ENCODE results near the gene ALG11. TPM values are rescaled to one million over a fixed set of nuclear protein-coding genes. Genes with fewer than 3 reads are reported as not detected.

ALG11 gene, protein sequence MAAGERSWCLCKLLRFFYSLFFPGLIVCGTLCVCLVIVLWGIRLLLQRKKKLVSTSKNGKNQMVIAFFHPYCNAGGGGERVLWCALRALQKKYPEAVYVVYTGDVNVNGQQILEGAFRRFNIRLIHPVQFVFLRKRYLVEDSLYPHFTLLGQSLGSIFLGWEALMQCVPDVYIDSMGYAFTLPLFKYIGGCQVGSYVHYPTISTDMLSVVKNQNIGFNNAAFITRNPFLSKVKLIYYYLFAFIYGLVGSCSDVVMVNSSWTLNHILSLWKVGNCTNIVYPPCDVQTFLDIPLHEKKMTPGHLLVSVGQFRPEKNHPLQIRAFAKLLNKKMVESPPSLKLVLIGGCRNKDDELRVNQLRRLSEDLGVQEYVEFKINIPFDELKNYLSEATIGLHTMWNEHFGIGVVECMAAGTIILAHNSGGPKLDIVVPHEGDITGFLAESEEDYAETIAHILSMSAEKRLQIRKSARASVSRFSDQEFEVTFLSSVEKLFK
- total RNA-seq (2021) (30.6 and 30.9 TPM in 2 replicates), Bru-seq, nascent RNA (percentile 87 among the genes with signal in this experiment), BruChase-seq, experiment 1, labeled RNA remaining after a 2-hour chase (percentile 85 among the genes with signal in this experiment), BruChase-seq, experiment 2, labeled RNA remaining after a 6-hour chase (percentile 79 among the genes with signal in this experiment)
- long read RNA-seq, transcript ALG11-202 (4 exons, 2,558 nt): major isoform, 12 of 25 reads
- long read RNA-seq, transcript ALG11-203 (2 exons, 1,404 nt): minor isoform, 5 of 25 reads
- long read RNA-seq, partial matches to known transcripts: 3 of 25 reads
- long read RNA-seq, other reads (novel, unspliced or antisense): 3 of 25 reads

DNA sequence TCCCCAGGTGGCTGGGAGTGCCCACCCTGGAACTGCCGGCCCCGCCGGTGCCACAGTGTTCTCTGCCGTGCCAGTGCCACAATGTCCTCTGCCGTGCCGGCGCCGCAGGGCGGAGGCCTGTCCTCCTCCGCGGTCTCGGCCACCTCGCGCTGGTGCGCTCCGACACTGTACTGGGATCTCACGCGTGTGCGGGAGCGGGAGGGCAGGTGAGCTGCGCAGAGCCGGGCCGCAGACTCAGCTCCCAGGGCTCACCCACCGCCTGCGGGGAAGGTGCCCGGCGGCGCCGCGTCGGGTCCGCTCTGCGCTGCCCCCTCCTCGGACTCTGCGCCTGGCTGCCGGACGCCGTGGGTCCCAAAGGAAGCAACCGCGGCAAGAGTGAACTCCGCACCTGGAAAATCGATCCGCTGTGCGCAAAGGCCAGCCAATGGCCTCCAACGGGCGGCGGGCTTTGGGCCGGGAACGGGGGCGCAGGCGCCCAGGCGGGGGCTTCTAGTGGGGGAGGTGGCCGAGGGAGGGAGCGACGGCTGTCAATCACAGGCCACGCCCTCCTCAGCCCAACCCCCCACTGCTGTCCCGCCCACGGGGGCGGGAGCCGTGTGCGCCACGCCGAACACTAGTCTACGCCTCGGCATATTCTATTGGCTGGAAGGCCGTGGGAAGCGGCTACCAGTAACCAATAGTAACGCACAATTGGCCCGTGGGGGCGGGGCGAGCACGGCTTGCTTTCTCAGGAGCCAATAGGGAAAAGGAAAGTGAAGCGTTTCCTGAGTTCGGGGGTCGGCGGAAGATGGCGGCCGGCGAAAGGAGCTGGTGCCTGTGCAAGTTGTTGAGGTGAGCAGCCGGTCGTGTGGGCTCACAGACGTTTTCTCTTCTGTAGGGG lies at the start of gene ALG11:
ALG11 (plus strand) TSS at position 767 of the 880 bp plus-strand sequence; CDS start at position 788, 21 bp downstream.
- Histone ChIP-seq H3K27ac (ENCODE audit: low read depth, low read length, poor library complexity, severe bottlenecking) (peak within 1 kb of the TSS; percentile 79), H3K27me3 (replicated peaks; ENCODE audit: insufficient read depth, low read depth, low read length, poor library complexity) (peaks cover 22% of the 10 kb centered on the region), H3K36me3 (ENCODE audit: insufficient read depth, low read length, poor library complexity, severe bottlenecking) (no peaks in the 10 kb centered on the region), H3K4me3 (ENCODE audit: low read depth, low read length, poor library complexity, severe bottlenecking) (peak within 1 kb of the TSS; percentile 98), H3K9me3 (ENCODE audit: low read depth, low read length, poor library complexity, severe bottlenecking) (no peaks in the 10 kb centered on the region), H3K4me1 (ENCODE audit: insufficient read depth, low read length, poor library complexity, severe bottlenecking) (peaks cover 10% of the 10 kb centered on the region)
- CTCF ChIA-PET: no interaction called here
- intact Hi-C loops (cut with micrococcal nuclease; ENCODE audit: unreplicated experiment): loop anchor here (10.0 kb wide), 1 partner anchor 443 kb away; the partner anchor contains the start of genes CKAP2 and VPS36
- TF ChIP-seq CTCF (conservative IDR thresholded peaks at IDR 0.05; ENCODE audit: low read depth, low read length) (no peak), EZH2 (IDR thresholded peaks at IDR 0.05; ENCODE audit: borderline replicate concordance, low read depth, low read length, poor library complexity, severe bottlenecking) (no peak)
- POLR2A ChIA-PET (ENCODE audit: low non-redundant PET): interaction anchor here (0.7 kb wide), 1 partner anchor 393 kb away, joined by 3 read pairs; no protein-coding TSS in a partner anchor
- peak; percentile 99 for DNase-seq (ENCODE audit: low spot score)
- BruUV-seq (replicated peaks): no TSS peak

GRCh38 chr13:51966186-51966585 lies 46.0 kb upstream of the ALG11 start:
- no peaks in the 10 kb centered on the region for H3K4me1 ChIP-seq (ENCODE audit: insufficient read depth, low read length, poor library complexity, severe bottlenecking)
- BruUV-seq (replicated peaks): no TSS peak
- intact Hi-C loops (cut with micrococcal nuclease; ENCODE audit: unreplicated experiment): no loop called here
- POLR2A ChIA-PET (ENCODE audit: low non-redundant PET): no interaction called here
- CTCF ChIA-PET: no interaction called here
- no peak for DNase-seq (ENCODE audit: low spot score)
- no peaks in the 10 kb centered on the region for H3K9me3 ChIP-seq (ENCODE audit: low read depth, low read length, poor library complexity, severe bottlenecking)
- no peak overlapping the region for H3K27ac ChIP-seq (ENCODE audit: low read depth, low read length, poor library complexity, severe bottlenecking)
- TF ChIP-seq CTCF (conservative IDR thresholded peaks at IDR 0.05; ENCODE audit: low read depth, low read length): no peak
- H3K4me3 ChIP-seq (ENCODE audit: low read depth, low read length, poor library complexity, severe bottlenecking): no peak overlapping the region
- H3K27me3 ChIP-seq (replicated peaks; ENCODE audit: insufficient read depth, low read depth, low read length, poor library complexity): no peaks in the 10 kb centered on the region
- no peaks in the 10 kb centered on the region for H3K36me3 ChIP-seq (ENCODE audit: insufficient read depth, low read length, poor library complexity, severe bottlenecking)

All from A673 (cell line).